GM23338 (cell line): Measurements from ENCODE around the gene BCAS1.

Experiments used
- CREB1 ChIP-seq: fragments of 250-450 bp; sonication (Bioruptor Pico); IDR thresholded peaks from 2 replicates; pipeline ENCODE4 v1.5.0; 2020; ENCODE audit warnings: low read depth, mild to moderate bottlenecking, moderate library complexity
- CTCF ChIP-seq, 2 experiments: fragments of 200-600 bp in 1 of 2; sonication (generic) in 1 of 2; conservative IDR thresholded peaks; 2 replicates each; pipeline versions ENCODE4 v1.5.1 to v1.6.1; 2016 to 2017; ENCODE audit warnings: antibody characterized with exemption in 2 of 2, low read depth in 2 of 2, mild to moderate bottlenecking in 2 of 2, moderate library complexity in 1 of 2
- ETS1 ChIP-seq: IDR thresholded peaks from 2 replicates; pipeline ENCODE4 v1.6.1; 2016; ENCODE audit warnings: antibody characterized with exemption
- EZH2 ChIP-seq: fragments of 200-600 bp; sonication (generic); IDR thresholded peaks from one replicate; pipeline ENCODE4 v1.8.0; 2017; ENCODE audit warnings: antibody characterized with exemption, mild to moderate bottlenecking, low read depth; ENCODE audit not compliant: unreplicated experiment
- POLR2AphosphoS5 ChIP-seq: IDR thresholded peaks from 2 replicates; pipeline ENCODE4 v1.6.1; 2016; ENCODE audit warnings: antibody characterized with exemption, low read depth
- REST ChIP-seq: IDR thresholded peaks from one replicate; pipeline ENCODE4 v1.6.1; 2018; ENCODE audit warnings: antibody characterized with exemption; ENCODE audit not compliant: unreplicated experiment
- ZNF114 ChIP-seq: fragments of 250-450 bp; sonication (Bioruptor Pico); IDR thresholded peaks from 2 replicates; pipeline ENCODE4 v1.5.0; 2020; ENCODE audit warnings: mild to moderate bottlenecking, moderate library complexity

- TF ChIP-seq CTCF (conservative IDR thresholded peaks at IDR 0.05; ENCODE audit: low read depth in 2 of 2) (no peak), POLR2AphosphoS5 (no peak), EZH2 (no peak), CREB1 (CRISPR knock-in tag) (no peak), REST (no peak), ETS1 (no peak), ZNF114 (CRISPR knock-in tag) (no peak)
These were observed 112.1 kb downstream of the BCAS1 start for GRCh38 chr20:53958260-53958659.
